Stimulated activated CD4-positive, alpha-beta T cell treated with anti-CD3 and anti-CD28 coated beads, Interleukin-2, amount 100 ng/mL, for 4 hours (primary cell): ENCODE measurements around the gene FRRS1L.
"Not testable (repeated sequence)": the region's sequence is repeated elsewhere in the genome, so short reads cannot be mapped to it uniquely, and the experiment has no call there.

ENCODE experiments used
- DNase-seq: peaks from one replicate; pipeline ENCODE4 v3.0.0-alpha.2; 2020; ENCODE audit warnings: low read depth

FRRS1L gene

DNA sequence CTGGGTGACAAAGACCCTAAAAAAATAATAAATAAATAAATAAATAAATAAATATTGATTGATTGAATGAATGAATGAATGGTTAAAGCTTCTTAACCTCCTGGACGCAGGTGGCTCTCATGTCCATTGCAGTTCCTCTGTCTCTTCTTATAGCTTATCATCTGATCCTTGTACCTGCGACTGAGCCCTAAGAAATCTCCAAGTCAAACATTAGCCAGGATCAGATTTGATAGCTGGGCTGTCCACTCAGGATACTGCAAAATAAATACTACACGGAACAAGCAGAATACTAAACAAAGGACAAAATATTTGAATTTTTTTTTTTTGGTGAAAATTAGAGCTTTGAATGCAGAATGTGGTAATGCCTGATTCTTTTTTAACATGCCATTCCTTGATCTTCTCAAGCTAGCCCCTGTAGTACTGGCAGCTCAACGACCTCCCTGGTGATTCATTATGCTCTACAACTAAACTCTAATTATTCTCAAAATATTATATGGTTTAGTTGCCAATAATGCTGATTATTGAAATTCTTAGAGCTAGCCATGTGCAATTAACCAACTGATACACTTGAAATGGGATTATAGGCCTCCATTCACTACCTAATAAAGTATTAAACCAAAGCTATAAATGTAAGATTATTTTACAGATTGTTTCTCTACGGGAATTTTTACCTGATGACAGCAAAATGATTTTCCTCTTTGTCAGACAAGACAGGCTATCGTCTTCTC lies 37.4 kb downstream of the FRRS1L start:
- DNase-seq: no peak

DNA sequence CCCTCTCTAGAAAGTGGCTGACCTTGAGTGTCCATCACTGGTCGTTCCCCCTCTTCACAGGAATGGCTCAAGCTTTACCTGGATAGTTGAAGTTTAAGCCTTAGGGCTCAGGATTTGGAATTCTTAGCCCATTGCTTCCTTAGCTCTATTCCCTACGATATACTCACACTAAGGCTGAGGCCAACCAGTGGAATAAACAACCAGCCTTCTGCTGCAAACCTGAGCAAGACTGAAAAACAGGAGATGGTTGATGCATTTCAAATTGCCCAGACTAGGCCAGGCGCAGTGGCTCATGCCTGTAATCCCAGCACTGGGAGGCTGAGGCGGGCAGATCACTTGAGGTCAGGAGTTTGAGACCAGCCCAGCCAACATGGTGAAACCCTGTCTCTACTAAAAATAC lies 40.4 kb downstream of the FRRS1L start:
- DNase-seq: not testable (repeated sequence)

DNA sequence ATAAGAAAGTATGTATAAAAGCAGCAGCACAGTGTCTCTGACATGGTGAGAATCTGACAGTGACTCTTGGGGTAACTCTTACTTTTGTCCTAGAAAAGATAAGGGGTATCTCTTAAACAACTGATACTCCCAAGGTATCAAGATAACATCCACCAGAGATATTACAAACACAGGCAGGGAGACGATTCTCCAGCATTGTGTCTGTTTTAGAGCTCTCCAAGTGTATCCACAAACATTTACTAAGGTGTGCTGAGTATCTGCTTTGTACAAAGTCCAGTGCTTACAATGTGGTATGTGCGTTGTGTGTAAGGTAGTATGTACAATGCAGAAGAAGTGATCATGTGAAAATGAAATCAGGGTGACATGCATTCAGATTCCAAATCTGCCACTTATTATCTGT lies 42.9 kb downstream of the FRRS1L start:
- DNase-seq: no peak

- no peak for DNase-seq
These were observed 44.1 kb downstream of the FRRS1L start for GRCh38 chr9:109122726-109123621.

DNA sequence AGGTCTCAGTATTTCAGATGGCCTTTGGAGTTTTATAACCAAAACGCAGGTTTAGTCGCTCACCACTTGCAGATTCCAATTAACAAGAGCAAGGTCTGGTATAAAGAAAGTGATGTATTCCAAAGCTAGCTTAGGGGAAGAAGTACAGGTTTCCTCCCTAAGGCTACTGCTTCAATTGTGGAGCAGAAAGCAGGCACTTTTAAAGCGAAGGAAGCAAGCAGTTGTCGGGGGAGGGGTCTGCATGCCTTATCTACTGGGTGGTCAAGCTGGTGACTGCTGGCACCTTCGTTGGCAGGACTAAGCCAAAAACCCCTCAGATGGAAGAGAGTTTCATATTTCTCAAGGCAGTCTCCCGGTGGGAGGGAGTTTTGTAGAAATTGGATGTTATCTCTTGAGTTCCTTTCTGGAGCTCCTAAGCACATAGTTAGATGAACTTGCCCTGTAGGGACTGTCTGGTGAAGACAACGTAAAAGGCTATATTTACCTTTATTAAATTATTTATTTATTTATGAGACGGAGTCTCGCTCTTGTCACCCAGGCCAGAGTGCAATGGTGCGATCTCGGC lies 45.7 kb downstream of the FRRS1L start:
- DNase-seq: no peak

GRCh38 chr9:109120204-109120789 lies 46.8 kb downstream of the FRRS1L start:
- no peak for DNase-seq

GRCh38 chr9:109119439-109120203 lies 47.4 kb downstream of the FRRS1L start, which contains the start of gene TMEM245:
Gene TMEM245 (minus strand): TSS chr9:109119947. CDS start chr9:109119913, 34 bp downstream.
- peak; percentile 92 for DNase-seq

GRCh38 chr9:109118808-109119438 lies 48.1 kb downstream of the FRRS1L start:
- peak; percentile 26 for DNase-seq

DNA sequence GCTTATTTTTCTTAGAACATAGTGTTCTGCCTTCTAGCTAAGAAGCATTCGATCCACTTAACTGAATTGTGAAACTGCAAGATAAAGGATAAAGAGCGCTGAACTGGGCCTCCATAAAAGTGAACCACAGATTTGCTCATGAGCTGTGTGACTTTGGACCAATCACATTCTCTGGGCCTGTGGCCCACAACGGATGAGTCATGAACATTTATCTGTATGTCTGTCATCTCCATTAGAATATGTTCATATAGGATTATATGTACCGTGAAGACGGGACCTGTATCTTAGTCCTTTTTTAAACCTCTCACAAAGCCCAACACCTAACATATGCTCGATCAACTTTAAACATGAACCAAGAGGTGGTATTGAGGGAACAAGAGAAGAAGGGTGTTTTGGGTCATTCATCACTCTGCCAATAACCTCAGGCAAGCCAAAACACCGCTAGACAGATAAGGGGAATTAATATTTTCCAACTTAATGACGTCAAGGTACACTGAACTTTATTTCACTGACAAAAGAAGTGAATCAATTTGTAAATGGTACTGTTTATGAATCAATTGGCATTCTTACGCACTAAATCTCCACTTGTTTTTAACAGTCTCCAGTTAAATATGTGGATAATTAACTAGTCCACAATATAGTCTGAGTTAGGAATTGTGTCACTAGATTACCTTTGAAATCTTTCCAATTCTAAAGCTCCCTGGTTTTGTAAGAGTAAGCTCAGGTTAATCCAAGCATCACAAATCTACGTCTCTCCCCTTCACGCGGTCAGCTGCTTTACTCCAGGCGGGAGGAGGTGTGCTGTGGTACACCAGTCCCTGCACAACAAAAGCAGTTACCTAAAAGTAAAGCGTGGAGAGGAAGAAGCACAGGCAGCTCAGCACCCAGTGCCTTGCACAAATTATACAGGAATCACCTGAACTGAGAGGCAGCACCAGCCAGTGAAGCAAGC lies 48.9 kb downstream of the FRRS1L start:
- peak; percentile 43 for DNase-seq

GRCh38 chr9:109115931-109116526 lies 51.0 kb downstream of the FRRS1L start:
- no peak for DNase-seq

- DNase-seq: no peak
These were observed 52.4 kb downstream of the FRRS1L start for GRCh38 chr9:109114670-109115069.

- DNase-seq: no peak
These were observed 53.0 kb downstream of the FRRS1L start for GRCh38 chr9:109113892-109114609.

GRCh38 chr9:109113254-109113653 lies 53.8 kb downstream of the FRRS1L start:
- no peak for DNase-seq

GRCh38 chr9:109110329-109111021 lies 56.6 kb downstream of the FRRS1L start:
- DNase-seq: no peak

- no peak for DNase-seq
These were observed 57.1 kb downstream of the FRRS1L start for GRCh38 chr9:109109967-109110328.

DNA sequence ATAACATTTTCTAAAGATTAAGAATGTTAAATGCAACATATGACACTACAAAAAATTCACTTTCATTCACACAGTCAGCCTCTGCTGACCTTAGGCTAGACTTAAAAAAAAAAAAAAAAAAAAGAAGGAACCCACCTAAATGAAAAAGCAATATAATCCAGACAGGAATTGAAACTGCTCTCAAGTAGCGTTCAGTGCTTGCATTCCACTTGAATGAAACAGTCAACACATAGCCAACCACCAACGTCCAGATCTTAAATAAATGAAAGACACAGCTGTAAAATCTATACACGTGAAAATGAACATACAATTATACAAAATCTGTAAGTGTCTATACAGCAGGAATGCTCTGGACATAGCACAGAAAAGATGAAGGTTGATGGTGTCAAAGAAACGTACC lies 58.7 kb downstream of the FRRS1L start:
- DNase-seq: no peak

GRCh38 chr9:109107402-109108240 lies 59.4 kb downstream of the FRRS1L start:
- DNase-seq: no peak
